NAMALWA (cell line): ENCODE results near the gene ZNF8.
"Not testable (repeated sequence)": the region's sequence is repeated elsewhere in the genome, so short reads cannot be mapped to it uniquely, and the experiment has no call there.

Experiments used
- DNase-seq: peaks from one replicate; pipeline ENCODE4 v3.0.0-alpha.2; 2015; ENCODE audit warnings: low spot score

Gene ZNF8

GRCh38 chr19:58296104-58296503 lies 17.3 kb downstream of the ZNF8 start:
- no peak for DNase-seq

- no peak for DNase-seq
Observed at GRCh38 chr19:58300620-58301019, 21.9 kb downstream of the ZNF8 start.

- no peak for DNase-seq
Observed at GRCh38 chr19:58304255-58304654, 25.5 kb downstream of the ZNF8 start.

GRCh38 chr19:58304748-58305064 lies 26.0 kb downstream of the ZNF8 start:
- no peak for DNase-seq

- DNase-seq: peak; percentile 98
Observed at GRCh38 chr19:58305065-58305931, 26.5 kb downstream of the ZNF8 start, which contains the start of gene ERVK3-1. ERVK3-1 (plus strand) TSS chr19:58305377; CDS start chr19:58312169, 6,792 bp downstream.

GRCh38 chr19:58305932-58306323 lies 27.2 kb downstream of the ZNF8 start:
- no peak for DNase-seq

GRCh38 chr19:58307736-58308135 lies 29.0 kb downstream of the ZNF8 start:
- no peak for DNase-seq

GRCh38 chr19:58310685-58311084 lies 31.9 kb downstream of the ZNF8 start:
- DNase-seq: not testable (repeated sequence)

- DNase-seq: no peak
Observed at GRCh38 chr19:58311345-58311865, 32.6 kb downstream of the ZNF8 start.

- no peak for DNase-seq
Observed at GRCh38 chr19:58315580-58315979, 36.8 kb downstream of the ZNF8 start.

GRCh38 chr19:58317476-58318072 lies 38.8 kb downstream of the ZNF8 start:
- DNase-seq: peak; percentile 45

GRCh38 chr19:58318297-58318696 lies 39.5 kb downstream of the ZNF8 start:
- DNase-seq: no peak

GRCh38 chr19:58319241-58319640 lies 40.5 kb downstream of the ZNF8 start:
- DNase-seq: no peak

GRCh38 chr19:58325311-58326022 lies 46.7 kb downstream of the ZNF8 start:
- no peak for DNase-seq

- no peak for DNase-seq
Observed at GRCh38 chr19:58326501-58326913, 47.8 kb downstream of the ZNF8 start.

- peak; percentile 95 for DNase-seq
Observed at GRCh38 chr19:58326914-58327726, 48.4 kb downstream of the ZNF8 start, which contains the start of gene ZSCAN22. ZSCAN22 (plus strand) TSS chr19:58326994; CDS start chr19:58334803, 7,809 bp downstream.

- DNase-seq: peak; percentile 57
Observed at GRCh38 chr19:58328999-58329398, 50.2 kb downstream of the ZNF8 start.

GRCh38 chr19:58330458-58330857 lies 51.7 kb downstream of the ZNF8 start:
- no peak for DNase-seq

GRCh38 chr19:58332697-58333096 lies 53.9 kb downstream of the ZNF8 start:
- no peak for DNase-seq

GRCh38 chr19:58334691-58335249 lies 56.0 kb downstream of the ZNF8 start:
- DNase-seq: no peak

- no peak for DNase-seq
Observed at GRCh38 chr19:58335630-58336029, 56.9 kb downstream of the ZNF8 start.
